K562 (cell line): Measurements from ENCODE around the gene LTA. TPM values are rescaled to one million over a fixed set of nuclear protein-coding genes. Genes with fewer than 3 reads are reported as not detected.

Experiments
- DMBX1 ChIP-seq: fragments of 250-450 bp; sonication (Bioruptor Pico); IDR thresholded peaks from 2 replicates; pipeline ENCODE4 v1.8.0; 2022; ENCODE audit warnings: inconsistent platforms, mild to moderate bottlenecking, moderate library complexity, borderline replicate concordance
- ESRRB ChIP-seq: fragments of 250-450 bp; sonication (Bioruptor Pico); IDR thresholded peaks from 2 replicates; pipeline ENCODE4 v1.5.0; 2020; ENCODE audit warnings: mild to moderate bottlenecking, moderate library complexity, borderline replicate concordance
- HDAC2 ChIP-seq: fragments of 450-650 bp; IDR thresholded peaks from 2 replicates; pipeline ENCODE4 v1.6.1; 2016; ENCODE audit warnings: mild to moderate bottlenecking
- LARP7 ChIP-seq: fragments of 450-650 bp; IDR thresholded peaks from 2 replicates; pipeline ENCODE4 v1.6.1; 2016
- RBM25 ChIP-seq: fragments of 200-400 bp; formaldehyde crosslinking; IDR thresholded peaks from 2 replicates; pipeline ENCODE4 v1.6.1; 2018; ENCODE audit warnings: low read length, low read depth, moderate library complexity; ENCODE audit not compliant: severe bottlenecking
- SIX5 ChIP-seq, 2 experiments: IDR thresholded peaks; 2 replicates each; pipeline ENCODE4 v1.6.1; 2011; ENCODE audit warnings: low read length in 2 of 2, borderline replicate concordance in 1 of 2, low read depth in 1 of 2, mild to moderate bottlenecking in 1 of 2, moderate library complexity in 1 of 2; ENCODE audit not compliant: insufficient read depth in 1 of 2
- ZC3H4 ChIP-seq: sonication (generic); formaldehyde crosslinking; IDR thresholded peaks from 2 replicates; pipeline ENCODE4 v1.9.0; 2021; ENCODE audit warnings: missing genetic modification reagents, borderline replicate concordance
- ZKSCAN8 ChIP-seq: fragments of 200-800 bp; sonication (Bioruptor generic); IDR thresholded peaks from 2 replicates; pipeline ENCODE4 v1.6.1; 2016; ENCODE audit warnings: missing genetic modification characterization, missing compliant biosample characterization
- ZNF174 ChIP-seq: fragments of 250-450 bp; sonication (Bioruptor Pico); IDR thresholded peaks from 2 replicates; pipeline ENCODE4 v1.4.0; 2020; ENCODE audit warnings: mild to moderate bottlenecking
- ZNF212 ChIP-seq: fragments of 450-650 bp; formaldehyde crosslinking; IDR thresholded peaks from 2 replicates; pipeline ENCODE4 v1.4.0; 2020; ENCODE audit warnings: mild to moderate bottlenecking
- ZNF57 ChIP-seq: fragments of 450-650 bp; formaldehyde crosslinking; IDR thresholded peaks from 2 replicates; pipeline ENCODE4 v1.4.0; 2020; ENCODE audit warnings: mild to moderate bottlenecking, moderate library complexity
- ZNF707 ChIP-seq: fragments of 250-450 bp; sonication (Bioruptor Pico); conservative IDR thresholded peaks from 2 replicates; pipeline ENCODE4 v1.8.0; 2022; ENCODE audit warnings: inconsistent platforms, mild to moderate bottlenecking, moderate library complexity
- ZNF780A ChIP-seq: fragments of 250-450 bp; sonication (Bioruptor Pico); IDR thresholded peaks from 2 replicates; pipeline ENCODE4 v1.5.0; 2021; ENCODE audit warnings: mild to moderate bottlenecking
- polyA plus RNA-seq, 8 experiments: library from polyadenylated mRNA; depleted of rRNA in 4 of 8; stranded (reverse) in 5 of 8; unstranded in 3 of 8; fragments of >200 nt; fragmentation: Nextera tagmentation in 2 of 8; fragmentation: Illumina TruSeq in 1 of 8; extraction: Ambion mirVana in 2 of 8; extraction: Trizol in 1 of 8; gene quantifications; 2 replicates each; pipeline versions ENCODE4 v1.2.1 to v1.2.3, GENCODE V29; 2011 to 2014; ENCODE audit warnings: inconsistent platforms in 1 of 8, missing spikeins in 1 of 8
- total RNA-seq, 7 experiments: library from RNA; depleted of rRNA in 6 of 7; stranded (reverse); fragments of >200 nt in 6 of 7; fragmentation: Illumina TruSeq in 2 of 7; extraction: Trizol in 2 of 7; gene quantifications; 2 replicates each; pipeline versions ENCODE4 v1.2.1 to v1.2.3, GENCODE V29; 2011 to 2021; ENCODE audit warnings: low replicate concordance in 1 of 7
- TF ChIP-seq, protein P1 (sequence below): fragments of 450-650 bp; formaldehyde crosslinking; IDR thresholded peaks from 2 replicates; pipeline ENCODE4 v1.4.0; 2022; ENCODE audit warnings: missing genetic modification characterization
- TF ChIP-seq, protein P2 (sequence below): sonication (generic); formaldehyde crosslinking; IDR thresholded peaks from 2 replicates; pipeline ENCODE4 v1.8.1; 2022; ENCODE audit warnings: missing genetic modification reagents
- TF ChIP-seq, protein P3 (sequence below): fragments of 450-650 bp; IDR thresholded peaks from 2 replicates; pipeline ENCODE4 v1.6.1; 2017; ENCODE audit warnings: antibody characterized with exemption, mild to moderate bottlenecking
- TF ChIP-seq, protein P4 (sequence below): fragments of 450-650 bp; formaldehyde crosslinking; IDR thresholded peaks from 2 replicates; pipeline ENCODE4 v1.4.0; 2020; ENCODE audit warnings: mild to moderate bottlenecking
- TF ChIP-seq, protein P5 (sequence below), 2 experiments: fragments of 450-650 bp in 1 of 2; sonication (generic) in 1 of 2; formaldehyde crosslinking; conservative IDR thresholded peaks; 2 replicates each; pipeline versions ENCODE4 v1.4.0 to v1.8.1; 2020 to 2022; ENCODE audit warnings: mild to moderate bottlenecking in 1 of 2, missing genetic modification reagents in 1 of 2

The LTA gene
- total and polyA plus RNA-seq, 9 of the 15 experiments (the other 6 are each of a cell fraction or from before 2014, with no cell fraction given), result 0.80 TPM; not detected in 8

DNA sequence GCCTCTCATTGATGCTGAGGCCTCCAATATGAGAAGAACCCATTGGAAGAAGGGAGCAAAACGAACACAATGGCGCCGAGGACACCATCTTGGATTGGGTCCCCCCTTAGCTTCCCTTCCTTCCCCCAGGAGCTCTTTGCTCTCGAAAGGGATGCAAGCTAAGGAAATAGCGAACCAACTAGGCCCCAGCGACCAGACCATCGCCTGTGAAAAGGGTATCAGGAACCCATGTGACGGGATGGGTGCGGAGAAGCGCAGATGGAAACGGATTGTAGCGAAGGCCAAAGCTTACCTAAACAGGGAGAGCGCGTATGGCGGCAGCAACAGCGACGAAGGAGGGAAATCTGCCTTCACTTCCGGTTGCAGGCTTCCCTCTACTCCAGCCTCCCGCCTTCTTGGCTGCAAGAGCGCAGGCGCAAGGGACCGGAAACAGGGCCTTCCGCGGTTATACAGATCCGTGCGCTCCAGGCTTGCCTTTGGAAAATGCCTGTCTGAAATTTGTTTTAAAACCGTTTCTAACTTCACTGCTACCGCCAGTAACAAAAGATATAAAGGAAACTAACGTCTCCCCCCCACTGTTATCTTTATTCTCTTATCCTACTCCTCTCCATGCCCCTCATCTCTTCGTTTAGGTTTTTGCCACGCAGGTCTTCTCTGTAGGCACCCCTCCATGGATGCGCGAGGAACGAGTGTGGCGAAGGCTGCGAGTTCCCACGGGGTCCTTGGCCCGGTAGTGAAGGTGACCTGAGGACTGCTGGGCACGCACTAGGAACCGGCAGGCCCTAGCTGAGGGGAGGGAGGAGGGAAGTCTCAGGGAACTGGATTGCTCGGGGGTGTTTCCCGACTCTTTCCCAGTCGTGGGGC, 30.2 kb upstream of the LTA start, which contains the start of gene DDX39B (continued):
- TF ChIP-seq ZC3H4 (CRISPR knock-in tag), result no peak
- TF ChIP-seq, protein P1, sequence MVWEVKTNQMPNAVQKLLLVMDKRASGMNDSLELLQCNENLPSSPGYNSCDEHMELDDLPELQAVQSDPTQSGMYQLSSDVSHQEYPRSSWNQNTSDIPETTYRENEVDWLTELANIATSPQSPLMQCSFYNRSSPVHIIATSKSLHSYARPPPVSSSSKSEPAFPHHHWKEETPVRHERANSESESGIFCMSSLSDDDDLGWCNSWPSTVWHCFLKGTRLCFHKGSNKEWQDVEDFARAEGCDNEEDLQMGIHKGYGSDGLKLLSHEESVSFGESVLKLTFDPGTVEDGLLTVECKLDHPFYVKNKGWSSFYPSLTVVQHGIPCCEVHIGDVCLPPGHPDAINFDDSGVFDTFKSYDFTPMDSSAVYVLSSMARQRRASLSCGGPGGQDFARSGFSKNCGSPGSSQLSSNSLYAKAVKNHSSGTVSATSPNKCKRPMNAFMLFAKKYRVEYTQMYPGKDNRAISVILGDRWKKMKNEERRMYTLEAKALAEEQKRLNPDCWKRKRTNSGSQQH (CRISPR knock-in tag), result peak; percentile 95
- peak; percentile 73 for TF ChIP-seq DMBX1 (CRISPR knock-in tag)
- TF ChIP-seq RBM25, result no peak
- TF ChIP-seq ZNF780A (CRISPR knock-in tag), result no peak
- TF ChIP-seq ESRRB (CRISPR knock-in tag), result no peak
- no peak for TF ChIP-seq ZKSCAN8 (CRISPR knock-in tag)
- no peak for TF ChIP-seq ZNF174
- peak; percentile 89; the same call in 1 of the 2 replicates for TF ChIP-seq HDAC2
- 0 out of 2 replicates have a peak, but pooled peaks have one; percentile 80 for TF ChIP-seq ZNF57 (CRISPR knock-in tag)
- TF ChIP-seq ZNF707 (CRISPR knock-in tag), result 0 out of 2 replicates have a peak, but pooled peaks have one; percentile 11
- TF ChIP-seq, protein P2, sequence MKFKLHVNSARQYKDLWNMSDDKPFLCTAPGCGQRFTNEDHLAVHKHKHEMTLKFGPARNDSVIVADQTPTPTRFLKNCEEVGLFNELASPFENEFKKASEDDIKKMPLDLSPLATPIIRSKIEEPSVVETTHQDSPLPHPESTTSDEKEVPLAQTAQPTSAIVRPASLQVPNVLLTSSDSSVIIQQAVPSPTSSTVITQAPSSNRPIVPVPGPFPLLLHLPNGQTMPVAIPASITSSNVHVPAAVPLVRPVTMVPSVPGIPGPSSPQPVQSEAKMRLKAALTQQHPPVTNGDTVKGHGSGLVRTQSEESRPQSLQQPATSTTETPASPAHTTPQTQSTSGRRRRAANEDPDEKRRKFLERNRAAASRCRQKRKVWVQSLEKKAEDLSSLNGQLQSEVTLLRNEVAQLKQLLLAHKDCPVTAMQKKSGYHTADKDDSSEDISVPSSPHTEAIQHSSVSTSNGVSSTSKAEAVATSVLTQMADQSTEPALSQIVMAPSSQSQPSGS (CRISPR knock-in tag), result no peak
- TF ChIP-seq, protein P3, sequence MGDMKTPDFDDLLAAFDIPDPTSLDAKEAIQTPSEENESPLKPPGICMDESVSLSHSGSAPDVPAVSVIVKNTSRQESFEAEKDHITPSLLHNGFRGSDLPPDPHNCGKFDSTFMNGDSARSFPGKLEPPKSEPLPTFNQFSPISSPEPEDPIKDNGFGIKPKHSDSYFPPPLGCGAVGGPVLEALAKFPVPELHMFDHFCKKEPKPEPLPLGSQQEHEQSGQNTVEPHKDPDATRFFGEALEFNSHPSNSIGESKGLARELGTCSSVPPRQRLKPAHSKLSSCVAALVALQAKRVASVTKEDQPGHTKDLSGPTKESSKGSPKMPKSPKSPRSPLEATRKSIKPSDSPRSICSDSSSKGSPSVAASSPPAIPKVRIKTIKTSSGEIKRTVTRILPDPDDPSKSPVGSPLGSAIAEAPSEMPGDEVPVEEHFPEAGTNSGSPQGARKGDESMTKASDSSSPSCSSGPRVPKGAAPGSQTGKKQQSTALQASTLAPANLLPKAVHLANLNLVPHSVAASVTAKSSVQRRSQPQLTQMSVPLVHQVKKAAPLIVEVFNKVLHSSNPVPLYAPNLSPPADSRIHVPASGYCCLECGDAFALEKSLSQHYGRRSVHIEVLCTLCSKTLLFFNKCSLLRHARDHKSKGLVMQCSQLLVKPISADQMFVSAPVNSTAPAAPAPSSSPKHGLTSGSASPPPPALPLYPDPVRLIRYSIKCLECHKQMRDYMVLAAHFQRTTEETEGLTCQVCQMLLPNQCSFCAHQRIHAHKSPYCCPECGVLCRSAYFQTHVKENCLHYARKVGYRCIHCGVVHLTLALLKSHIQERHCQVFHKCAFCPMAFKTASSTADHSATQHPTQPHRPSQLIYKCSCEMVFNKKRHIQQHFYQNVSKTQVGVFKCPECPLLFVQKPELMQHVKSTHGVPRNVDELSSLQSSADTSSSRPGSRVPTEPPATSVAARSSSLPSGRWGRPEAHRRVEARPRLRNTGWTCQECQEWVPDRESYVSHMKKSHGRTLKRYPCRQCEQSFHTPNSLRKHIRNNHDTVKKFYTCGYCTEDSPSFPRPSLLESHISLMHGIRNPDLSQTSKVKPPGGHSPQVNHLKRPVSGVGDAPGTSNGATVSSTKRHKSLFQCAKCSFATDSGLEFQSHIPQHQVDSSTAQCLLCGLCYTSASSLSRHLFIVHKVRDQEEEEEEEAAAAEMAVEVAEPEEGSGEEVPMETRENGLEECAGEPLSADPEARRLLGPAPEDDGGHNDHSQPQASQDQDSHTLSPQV, result peak; percentile 45
- peak; percentile 84; the same call in 1 of the 2 replicates for TF ChIP-seq LARP7
- TF ChIP-seq SIX5 (IDR thresholded peaks at IDR 0.05; ENCODE audit: borderline replicate concordance in 1 of 2, insufficient read depth in 1 of 2, low read depth in 1 of 2, low read length in 2 of 2), result no peak
- TF ChIP-seq, protein P4, sequence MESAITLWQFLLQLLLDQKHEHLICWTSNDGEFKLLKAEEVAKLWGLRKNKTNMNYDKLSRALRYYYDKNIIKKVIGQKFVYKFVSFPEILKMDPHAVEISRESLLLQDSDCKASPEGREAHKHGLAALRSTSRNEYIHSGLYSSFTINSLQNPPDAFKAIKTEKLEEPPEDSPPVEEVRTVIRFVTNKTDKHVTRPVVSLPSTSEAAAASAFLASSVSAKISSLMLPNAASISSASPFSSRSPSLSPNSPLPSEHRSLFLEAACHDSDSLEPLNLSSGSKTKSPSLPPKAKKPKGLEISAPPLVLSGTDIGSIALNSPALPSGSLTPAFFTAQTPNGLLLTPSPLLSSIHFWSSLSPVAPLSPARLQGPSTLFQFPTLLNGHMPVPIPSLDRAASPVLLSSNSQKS (CRISPR knock-in tag), result no peak
- TF ChIP-seq, protein P5, sequence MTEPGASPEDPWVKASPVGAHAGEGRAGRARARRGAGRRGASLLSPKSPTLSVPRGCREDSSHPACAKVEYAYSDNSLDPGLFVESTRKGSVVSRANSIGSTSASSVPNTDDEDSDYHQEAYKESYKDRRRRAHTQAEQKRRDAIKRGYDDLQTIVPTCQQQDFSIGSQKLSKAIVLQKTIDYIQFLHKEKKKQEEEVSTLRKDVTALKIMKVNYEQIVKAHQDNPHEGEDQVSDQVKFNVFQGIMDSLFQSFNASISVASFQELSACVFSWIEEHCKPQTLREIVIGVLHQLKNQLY (CRISPR knock-in tag; conservative IDR thresholded peaks at IDR 0.05), result peak; percentile 54 to 64; a peak in 1 of 4 replicates
- peak; percentile 86 for TF ChIP-seq ZNF212 (CRISPR knock-in tag)
